Neutrophil (primary cell): Measurements from ENCODE around the gene KRTAP2-4.
"Not testable (repeated sequence)": the region's sequence is repeated elsewhere in the genome, so short reads cannot be mapped to it uniquely, and the experiment has no call there.

Experiments used
- H3K27ac ChIP-seq: fragments of 200-600 bp; sonication (generic); 2 replicates; pipeline ENCODE4 v1.5.1; 2016; ENCODE audit warnings: mild to moderate bottlenecking, moderate library complexity
- H3K27me3 ChIP-seq: fragments of 200-600 bp; sonication (generic); 2 replicates; pipeline ENCODE4 v1.6.0; 2016; ENCODE audit warnings: mild to moderate bottlenecking
- H3K36me3 ChIP-seq: fragments of 200-600 bp; sonication (generic); 2 replicates; pipeline ENCODE4 v1.5.1; 2017
- H3K4me1 ChIP-seq, 2 experiments: fragments of 200-600 bp in 1 of 2; sonication (generic) in 1 of 2; 1 replicate in 1 of 2; 2 replicates in 1 of 2; pipeline versions ENCODE4 v1.5.1 to v1.6.1; 2013 to 2016; ENCODE audit warnings: low read depth in 1 of 2, low read length in 1 of 2, mild to moderate bottlenecking in 1 of 2, moderate library complexity in 1 of 2; ENCODE audit not compliant: control insufficient read depth in 1 of 2, insufficient read depth in 1 of 2
- H3K4me3 ChIP-seq, 2 experiments: fragments of 200-600 bp in 1 of 2; sonication (generic) in 1 of 2; 1 replicate in 1 of 2; 2 replicates in 1 of 2; pipeline ENCODE4 v1.5.1; 2013 to 2016; ENCODE audit warnings: low read depth in 1 of 2, low read length in 1 of 2, mild to moderate bottlenecking in 1 of 2, moderate library complexity in 1 of 2
- H3K9me3 ChIP-seq: fragments of 200-600 bp; sonication (generic); 2 replicates; pipeline ENCODE4 v1.5.1; 2016
- CTCF ChIP-seq: fragments of 200-600 bp; sonication (generic); IDR thresholded peaks from 2 replicates; pipeline ENCODE4 v1.5.1; 2016; ENCODE audit warnings: antibody characterized with exemption

The KRTAP2-4 gene

GRCh38 chr17:41103896-41104295 lies 38.2 kb upstream of the KRTAP2-4 start:
- no peak overlapping the region for H3K27ac ChIP-seq
- no peak for TF ChIP-seq CTCF
- no peaks in the 10 kb centered on the region for H3K27me3 ChIP-seq

GRCh38 chr17:41101586-41102259 lies 36.0 kb upstream of the KRTAP2-4 start, which contains the start of gene KRTAP4-16:
KRTAP4-16 (minus strand) TSS chr17:41102209; CDS start chr17:41102209, 0 bp downstream.
- no peaks in the 10 kb centered on the region for H3K9me3 ChIP-seq
- no peak for TF ChIP-seq CTCF
- H3K27me3 ChIP-seq, result no peaks in the 10 kb centered on the region
- no peaks in the 10 kb centered on the region for H3K36me3 ChIP-seq
- no peak within 1 kb of the TSS for H3K27ac ChIP-seq
- H3K4me1 ChIP-seq, result no peaks in the 10 kb centered on the region
- no peak within 1 kb of the TSS for H3K4me3 ChIP-seq

More at GRCh38 chr17:41103896-41104295, 38.2 kb upstream of the KRTAP2-4 start:
- H3K9me3 ChIP-seq, result no peaks in the 10 kb centered on the region
- H3K4me3 ChIP-seq, result no peak overlapping the region
- no peaks in the 10 kb centered on the region for H3K36me3 ChIP-seq
- no peaks in the 10 kb centered on the region for H3K4me1 ChIP-seq

- not testable (repeated sequence) for H3K4me1 ChIP-seq, H3K4me3 ChIP-seq, H3K36me3 ChIP-seq, H3K9me3 ChIP-seq, H3K27me3 ChIP-seq, H3K27ac ChIP-seq
Observed at GRCh38 chr17:41099682-41100480, 34.2 kb upstream of the KRTAP2-4 start.

- no peak overlapping the region for H3K27ac ChIP-seq
- H3K4me3 ChIP-seq, result no peak overlapping the region
- no peaks in the 10 kb centered on the region for H3K36me3 ChIP-seq
- no peaks in the 10 kb centered on the region for H3K27me3 ChIP-seq
- H3K9me3 ChIP-seq, result no peaks in the 10 kb centered on the region
- no peaks in the 10 kb centered on the region for H3K4me1 ChIP-seq
- TF ChIP-seq CTCF, result no peak
Observed at GRCh38 chr17:41098481-41098880, 32.8 kb upstream of the KRTAP2-4 start.

- Histone ChIP-seq H3K27me3 (no peaks in the 10 kb centered on the region), H3K36me3 (no peaks in the 10 kb centered on the region), H3K9me3 (no peaks in the 10 kb centered on the region), H3K27ac (no peak within 1 kb of the TSS), H3K4me1 (no peaks in the 10 kb centered on the region), H3K4me3 (no peak within 1 kb of the TSS)
- no peak for TF ChIP-seq CTCF
Observed at GRCh38 chr17:41098042-41098441, 32.4 kb upstream of the KRTAP2-4 start, which contains the start of gene KRTAP4-8. KRTAP4-8 (minus strand) TSS chr17:41098142; CDS start chr17:41098084, 58 bp downstream.

GRCh38 chr17:41096055-41096454 lies 30.4 kb upstream of the KRTAP2-4 start:
- no peaks in the 10 kb centered on the region for H3K36me3 ChIP-seq
- TF ChIP-seq CTCF, result no peak
- H3K4me1 ChIP-seq, result no peaks in the 10 kb centered on the region
- no peaks in the 10 kb centered on the region for H3K27me3 ChIP-seq
- no peaks in the 10 kb centered on the region for H3K9me3 ChIP-seq
- no peak overlapping the region for H3K4me3 ChIP-seq
- H3K27ac ChIP-seq, result no peak overlapping the region

GRCh38 chr17:41088760-41089352 lies 23.2 kb upstream of the KRTAP2-4 start:
- not testable (repeated sequence) for H3K9me3 ChIP-seq, H3K4me3 ChIP-seq, H3K27me3 ChIP-seq, H3K4me1 ChIP-seq, H3K36me3 ChIP-seq, H3K27ac ChIP-seq

GRCh38 chr17:41084100-41084856 lies 18.6 kb upstream of the KRTAP2-4 start, which contains the start of gene KRTAP4-7:
KRTAP4-7 (plus strand) TSS chr17:41084150; CDS start chr17:41084207, 57 bp downstream.
- not testable (repeated sequence) for H3K27ac ChIP-seq, H3K4me3 ChIP-seq, H3K36me3 ChIP-seq, H3K27me3 ChIP-seq, H3K9me3 ChIP-seq, H3K4me1 ChIP-seq
